Measurements from ENCODE around the gene ZC3H4. TPM values are rescaled to one million over a fixed set of nuclear protein-coding genes. Genes with fewer than 3 reads are reported as not detected.
A peak's percentile ranks its signal among the peaks of the same experiment; 100 is the strongest.

ZC3H4 gene
- total and polyA plus RNA-seq, 2 donors (not counting 1 experiment from before 2014, with no cell fraction given): 8.4 to 13.5 TPM

GRCh38 chr19:47039239-47039874, 74.2 kb downstream of the ZC3H4 start:
- H3K36me3 ChIP-seq (ENCODE audit: control insufficient read depth, insufficient read depth, low read length): no peaks in the 10 kb centered on the region
- no peak overlapping the region for H3K4me2 ChIP-seq (ENCODE audit: extremely low read depth, insufficient read depth, low read length)
- H3K9me3 ChIP-seq (ENCODE audit: control insufficient read depth, insufficient read depth, low read depth, low read length): no peaks in the 10 kb centered on the region
- H2AFZ ChIP-seq (ENCODE audit: low read length): no peak overlapping the region
- no peak for DNase-seq (ENCODE audit: low read depth in 2 of 2)
- H3K27ac ChIP-seq (ENCODE audit: insufficient read depth, low read length): no peak overlapping the region
- H3K4me3 ChIP-seq (replicated peaks in 1 of 4; ENCODE audit: control extremely low read depth in 1 of 4, insufficient read depth in 1 of 4, low read depth in 3 of 4, low read length in 4 of 4): no peak overlapping the region
- no peaks in the 10 kb centered on the region for H3K27me3 ChIP-seq (ENCODE audit: control insufficient read depth, insufficient read depth, low read length)
- H3K9ac ChIP-seq (ENCODE audit: insufficient read depth, low read length): no peak overlapping the region
- H4K20me1 ChIP-seq (ENCODE audit: control insufficient read depth, extremely low read depth, insufficient read depth, low read length): no peaks in the 10 kb centered on the region
- TF ChIP-seq EZH2 (IDR thresholded peaks at IDR 0.05; ENCODE audit: low read length, missing control alignments): no peak
- TF ChIP-seq, protein P1, sequence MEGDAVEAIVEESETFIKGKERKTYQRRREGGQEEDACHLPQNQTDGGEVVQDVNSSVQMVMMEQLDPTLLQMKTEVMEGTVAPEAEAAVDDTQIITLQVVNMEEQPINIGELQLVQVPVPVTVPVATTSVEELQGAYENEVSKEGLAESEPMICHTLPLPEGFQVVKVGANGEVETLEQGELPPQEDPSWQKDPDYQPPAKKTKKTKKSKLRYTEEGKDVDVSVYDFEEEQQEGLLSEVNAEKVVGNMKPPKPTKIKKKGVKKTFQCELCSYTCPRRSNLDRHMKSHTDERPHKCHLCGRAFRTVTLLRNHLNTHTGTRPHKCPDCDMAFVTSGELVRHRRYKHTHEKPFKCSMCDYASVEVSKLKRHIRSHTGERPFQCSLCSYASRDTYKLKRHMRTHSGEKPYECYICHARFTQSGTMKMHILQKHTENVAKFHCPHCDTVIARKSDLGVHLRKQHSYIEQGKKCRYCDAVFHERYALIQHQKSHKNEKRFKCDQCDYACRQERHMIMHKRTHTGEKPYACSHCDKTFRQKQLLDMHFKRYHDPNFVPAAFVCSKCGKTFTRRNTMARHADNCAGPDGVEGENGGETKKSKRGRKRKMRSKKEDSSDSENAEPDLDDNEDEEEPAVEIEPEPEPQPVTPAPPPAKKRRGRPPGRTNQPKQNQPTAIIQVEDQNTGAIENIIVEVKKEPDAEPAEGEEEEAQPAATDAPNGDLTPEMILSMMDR (conservative IDR thresholded peaks at IDR 0.05 in 1 of 2, IDR thresholded peaks at IDR 0.05 in 1 of 2; ENCODE audit: low read depth in 1 of 2, low read length in 2 of 2): no peak
- no peaks in the 10 kb centered on the region for H3K79me2 ChIP-seq (ENCODE audit: control insufficient read depth, insufficient read depth, low read length)
- peaks cover 3% of the 10 kb centered on the region for H3K4me1 ChIP-seq (ENCODE audit: control insufficient read depth, extremely low read depth, insufficient read depth, low read length)

GRCh38 chr19:47037766-47038165, 75.8 kb downstream of the ZC3H4 start:
- Histone ChIP-seq H3K27me3 (ENCODE audit: control insufficient read depth, insufficient read depth, low read length) (no peaks in the 10 kb centered on the region), H4K20me1 (ENCODE audit: control insufficient read depth, extremely low read depth, insufficient read depth, low read length) (no peaks in the 10 kb centered on the region), H3K9ac (ENCODE audit: insufficient read depth, low read length) (no peak overlapping the region), H3K4me3 (replicated peaks in 1 of 4; ENCODE audit: control extremely low read depth in 1 of 4, insufficient read depth in 1 of 4, low read depth in 3 of 4, low read length in 4 of 4) (no peak overlapping the region), H3K4me2 (ENCODE audit: extremely low read depth, insufficient read depth, low read length) (no peak overlapping the region), H3K36me3 (ENCODE audit: control insufficient read depth, insufficient read depth, low read length) (no peaks in the 10 kb centered on the region), H3K79me2 (ENCODE audit: control insufficient read depth, insufficient read depth, low read length) (no peaks in the 10 kb centered on the region), H2AFZ (ENCODE audit: low read length) (no peak overlapping the region), H3K4me1 (ENCODE audit: control insufficient read depth, extremely low read depth, insufficient read depth, low read length) (peaks cover 3% of the 10 kb centered on the region), H3K27ac (ENCODE audit: insufficient read depth, low read length) (no peak overlapping the region), H3K9me3 (ENCODE audit: control insufficient read depth, insufficient read depth, low read depth, low read length) (no peaks in the 10 kb centered on the region)
- no peak for DNase-seq (ENCODE audit: low read depth in 2 of 2)
- TF ChIP-seq, protein P1 (conservative IDR thresholded peaks at IDR 0.05 in 1 of 2, IDR thresholded peaks at IDR 0.05 in 1 of 2; ENCODE audit: low read depth in 1 of 2, low read length in 2 of 2): no peak
- no peak for TF ChIP-seq EZH2 (IDR thresholded peaks at IDR 0.05; ENCODE audit: low read length, missing control alignments)

DNA sequence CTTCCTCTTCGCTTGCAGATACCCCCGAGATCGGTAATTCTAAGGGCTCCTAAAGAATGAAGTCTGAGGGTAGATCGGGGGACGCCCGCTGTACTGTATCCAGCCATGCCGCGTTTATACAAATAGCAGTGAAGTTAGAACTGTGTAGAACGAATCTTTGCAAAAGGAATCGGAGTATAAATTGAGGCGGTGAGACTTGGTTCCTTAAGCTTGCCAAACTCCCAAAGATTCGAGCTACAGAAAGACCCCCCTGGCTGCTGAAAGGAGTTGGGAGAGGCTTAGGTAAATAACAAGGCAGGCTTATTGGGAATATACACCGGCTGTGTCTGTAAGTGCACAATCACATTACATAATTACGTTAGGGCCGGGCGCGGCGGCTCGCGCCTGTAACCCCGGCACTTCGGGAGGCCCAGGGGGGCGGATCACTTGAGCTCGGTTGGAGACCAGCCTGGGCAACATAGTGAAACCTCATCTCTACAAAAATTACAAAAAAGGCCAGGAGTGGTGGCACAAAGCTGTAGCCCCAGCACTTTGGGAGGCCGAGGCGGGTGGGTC, 77.4 kb downstream of the ZC3H4 start:
- H3K4me3 ChIP-seq (replicated peaks in 1 of 4; ENCODE audit: control extremely low read depth in 1 of 4, insufficient read depth in 1 of 4, low read depth in 3 of 4, low read length in 4 of 4): peak overlapping the region; percentile 32 to 65 (median 46)
- no peak overlapping the region for H3K27ac ChIP-seq (ENCODE audit: insufficient read depth, low read length)
- no peaks in the 10 kb centered on the region for H3K79me2 ChIP-seq (ENCODE audit: control insufficient read depth, insufficient read depth, low read length)
- H3K4me1 ChIP-seq (ENCODE audit: control insufficient read depth, extremely low read depth, insufficient read depth, low read length): peaks cover 3% of the 10 kb centered on the region
- TF ChIP-seq, protein P1 (conservative IDR thresholded peaks at IDR 0.05 in 1 of 2, IDR thresholded peaks at IDR 0.05 in 1 of 2; ENCODE audit: low read depth in 1 of 2, low read length in 2 of 2): no peak
- TF ChIP-seq EZH2 (IDR thresholded peaks at IDR 0.05; ENCODE audit: low read length, missing control alignments): no peak
- H4K20me1 ChIP-seq (ENCODE audit: control insufficient read depth, extremely low read depth, insufficient read depth, low read length): no peaks in the 10 kb centered on the region
- H3K36me3 ChIP-seq (ENCODE audit: control insufficient read depth, insufficient read depth, low read length): no peaks in the 10 kb centered on the region
- peak overlapping the region; percentile 74 for H3K4me2 ChIP-seq (ENCODE audit: extremely low read depth, insufficient read depth, low read length)
- peak overlapping the region; percentile 8 for H3K9ac ChIP-seq (ENCODE audit: insufficient read depth, low read length)
- H3K9me3 ChIP-seq (ENCODE audit: control insufficient read depth, insufficient read depth, low read depth, low read length): no peaks in the 10 kb centered on the region
- no peak for DNase-seq (ENCODE audit: low read depth in 2 of 2)
- H3K27me3 ChIP-seq (ENCODE audit: control insufficient read depth, insufficient read depth, low read length): no peaks in the 10 kb centered on the region
- peak overlapping the region; percentile 83 for H2AFZ ChIP-seq (ENCODE audit: low read length)

All from fibroblast of lung (primary cell).